HG03039 (cell line): ENCODE results near the gene GTF2I.
"Not testable (repeated sequence)": the region's sequence is repeated elsewhere in the genome, so short reads cannot be mapped to it uniquely, and the experiment has no call there.

ENCODE experiments used
- ATAC-seq: cut with Tn5 transposase; IDR thresholded peaks from one replicate; pipeline ENCODE4 v1.9.1; 2021; ENCODE audit warnings: mild to moderate bottlenecking, moderate library complexity; ENCODE audit not compliant: unreplicated experiment

Gene GTF2I

DNA sequence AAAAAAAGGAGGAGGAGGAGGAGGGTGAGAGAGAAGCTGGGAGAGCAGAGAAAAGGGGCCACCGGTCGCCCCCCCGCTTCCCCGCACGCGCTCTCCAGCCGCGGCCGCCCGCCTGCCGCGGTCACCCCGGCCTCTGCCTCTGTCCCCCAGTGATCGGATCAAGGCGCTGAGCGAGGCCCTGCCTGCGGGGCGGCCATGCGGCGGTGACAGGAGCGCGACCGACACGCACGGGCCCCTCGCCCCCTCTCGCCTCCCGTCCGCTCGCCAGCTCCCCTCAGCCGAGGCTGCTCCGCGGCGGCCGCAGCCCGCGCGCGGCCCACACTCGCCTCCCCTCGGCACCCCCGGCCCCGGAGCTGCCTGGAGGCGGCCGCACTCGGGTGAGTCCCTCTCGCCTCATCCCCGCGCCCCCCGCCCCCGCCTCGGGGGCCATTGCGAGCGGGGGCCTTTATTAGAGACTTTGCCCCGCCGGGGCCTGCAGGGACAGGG is at the start of gene GTF2I:
TSS of gene GTF2I (plus strand) at position 27 of the 486 bp plus-strand sequence. CDS start 31,411 bp downstream, outside the sequence.
- peak; percentile 7 for ATAC-seq

DNA sequence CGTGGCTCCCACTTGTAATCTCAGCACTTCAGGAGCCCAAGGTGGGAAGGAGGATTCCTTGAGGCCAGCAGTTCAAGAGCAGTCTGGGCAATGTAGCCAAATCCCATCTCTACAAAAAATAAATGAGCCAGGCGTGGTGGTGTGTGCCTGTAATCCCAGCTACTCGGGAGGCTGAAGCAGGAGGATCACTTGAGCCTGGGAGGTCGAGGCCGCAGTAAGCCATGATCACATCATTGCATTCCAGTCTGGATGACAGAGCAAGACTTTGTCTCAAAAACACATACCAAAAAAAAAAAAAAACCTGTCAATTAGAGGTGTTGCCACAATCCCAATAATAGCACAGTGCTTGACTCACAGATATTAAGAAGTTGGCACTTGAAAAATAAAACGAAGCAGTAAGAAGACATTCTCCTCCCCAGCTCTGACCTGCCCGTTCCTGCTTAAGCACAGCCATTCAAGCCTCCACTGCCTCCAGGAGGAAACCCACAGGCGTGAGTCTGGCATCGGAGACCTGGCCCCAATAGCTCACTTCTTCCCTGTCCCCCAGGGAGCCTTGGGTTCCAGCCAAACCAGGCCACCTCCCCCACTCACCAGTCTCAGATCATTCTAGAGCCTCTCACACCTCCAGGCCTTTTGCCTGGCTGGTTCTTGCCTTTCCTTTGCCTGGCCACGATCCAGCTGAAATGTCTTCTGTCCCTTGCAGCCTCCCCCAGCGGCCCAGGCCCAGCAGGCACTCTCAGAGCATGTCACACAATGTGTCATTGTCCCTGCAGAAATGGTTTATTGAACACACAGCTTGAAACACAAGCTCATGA is 45.3 kb upstream of the GTF2I start:
- no peak for ATAC-seq

DNA sequence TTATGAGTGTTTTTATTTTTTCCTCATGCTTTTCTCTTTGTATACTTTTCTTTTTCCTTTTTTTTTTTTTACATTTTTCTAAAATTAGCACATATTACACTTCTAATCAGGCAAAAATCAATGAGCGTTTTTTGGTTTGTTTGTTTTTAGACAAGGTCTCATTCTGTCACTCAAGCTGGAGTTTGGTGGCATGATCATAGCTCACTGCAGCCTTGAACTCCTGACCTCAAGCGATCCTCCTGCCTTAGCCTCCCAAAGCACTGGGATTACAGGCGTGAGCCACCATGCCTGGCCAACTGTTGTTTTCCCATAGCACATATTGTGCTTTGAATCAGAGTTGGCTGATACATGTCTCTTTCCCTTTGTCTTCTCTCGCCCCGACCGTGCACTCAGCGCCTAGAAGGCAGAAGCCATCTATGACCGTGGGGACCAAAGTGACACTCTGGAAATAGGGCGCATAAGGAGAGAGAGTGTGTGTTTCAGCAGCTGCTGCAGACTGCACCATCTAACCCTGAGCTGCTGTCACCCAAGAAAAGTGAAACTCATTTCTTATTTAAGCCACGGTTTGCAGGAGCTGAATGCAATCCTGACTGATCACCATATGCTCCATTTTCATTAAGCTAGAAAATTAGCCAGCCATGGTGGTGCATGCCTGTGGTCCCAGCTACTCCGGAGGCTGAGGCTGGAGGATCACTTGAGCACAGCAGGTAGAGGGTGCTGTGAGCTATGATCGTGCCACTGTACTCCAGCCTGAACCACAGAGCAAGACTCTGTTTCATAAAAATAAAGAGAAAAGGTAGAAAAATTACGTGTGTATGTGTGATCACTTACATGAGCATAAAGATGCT is 41.4 kb upstream of the GTF2I start:
- ATAC-seq: no peak

DNA sequence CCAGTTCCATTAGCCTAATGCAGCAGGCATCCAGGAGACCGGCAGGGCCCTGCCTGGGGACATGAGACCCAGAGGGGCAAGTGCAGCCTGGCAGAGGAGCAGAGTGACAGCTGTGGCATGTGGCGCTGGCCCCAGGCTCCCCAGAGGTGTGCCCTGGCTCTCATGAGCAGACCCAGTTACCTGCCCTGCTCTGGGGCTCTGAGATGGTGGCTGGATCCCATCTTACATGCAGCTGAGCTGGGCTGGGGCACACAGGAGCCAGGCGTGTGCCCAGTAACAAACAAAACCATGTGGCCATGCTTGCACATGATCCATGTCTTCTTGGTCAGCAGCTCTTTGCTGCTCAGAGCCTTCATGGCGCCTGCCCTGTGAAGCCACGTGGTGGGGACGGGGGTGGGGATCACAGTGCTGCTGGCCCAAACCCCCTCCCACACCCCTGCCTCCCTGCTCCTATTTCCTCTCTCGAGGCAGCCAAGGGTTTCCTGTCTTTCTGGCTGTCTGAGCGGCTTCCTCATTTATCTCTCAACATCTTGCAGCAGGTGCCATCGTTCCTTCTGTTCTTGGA is 40.3 kb upstream of the GTF2I start:
- no peak for ATAC-seq

DNA sequence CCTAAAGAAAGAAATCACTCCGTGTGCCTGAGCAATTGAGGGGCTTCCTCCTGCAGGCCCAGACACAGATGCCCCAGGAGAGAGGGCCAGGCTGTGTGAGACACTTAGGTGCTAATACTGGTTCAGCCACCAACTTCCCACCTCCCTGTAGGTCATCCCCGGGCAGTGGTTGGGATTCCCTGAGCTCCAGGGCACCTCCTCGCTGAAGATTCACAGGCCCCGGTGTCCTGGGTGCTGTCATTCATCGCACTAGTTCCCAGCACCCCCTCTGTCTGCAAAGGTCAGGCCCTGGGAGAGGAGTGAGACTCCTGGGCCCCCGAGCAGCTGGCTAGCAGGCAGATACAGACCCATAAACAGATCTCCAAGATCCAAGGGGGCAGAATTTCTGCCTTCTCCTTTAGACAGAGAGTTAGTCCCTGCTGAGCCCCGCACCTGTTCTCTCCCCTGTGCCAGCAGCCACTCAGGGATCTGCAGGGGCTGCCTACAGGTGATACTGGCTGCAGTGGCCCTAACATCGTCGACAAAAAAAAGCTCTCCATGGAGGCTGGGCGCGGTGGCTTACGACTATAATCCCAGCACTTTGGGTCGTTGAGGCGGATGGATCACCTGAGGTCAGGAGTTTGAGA is 38.2 kb upstream of the GTF2I start:
- ATAC-seq: no peak

DNA sequence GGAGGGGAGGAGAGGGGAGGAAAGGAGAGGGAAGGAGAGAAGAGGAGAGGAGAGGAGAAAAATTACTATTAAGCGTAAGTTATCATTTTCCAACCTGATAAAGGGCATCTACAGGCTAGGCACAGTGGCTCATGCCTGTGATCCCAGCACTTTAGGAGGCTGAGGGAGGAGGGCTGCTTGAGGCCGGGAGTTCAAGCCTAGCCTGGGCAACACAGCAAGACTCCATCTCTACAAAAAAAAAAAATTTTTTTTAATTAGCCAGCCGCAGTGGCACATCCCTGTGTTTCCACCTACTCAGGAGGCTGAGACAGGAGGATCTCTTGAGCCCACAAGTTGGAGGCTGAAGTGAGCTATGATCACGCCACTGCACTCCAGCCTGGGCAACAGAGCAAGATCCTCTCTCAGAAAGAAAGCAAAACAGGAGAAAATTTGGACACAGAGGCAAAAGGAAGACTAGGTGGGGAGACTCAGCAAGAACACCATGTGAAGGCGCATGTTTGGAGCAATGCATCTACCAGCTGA is 35.2 kb upstream of the GTF2I start:
- no peak for ATAC-seq

DNA sequence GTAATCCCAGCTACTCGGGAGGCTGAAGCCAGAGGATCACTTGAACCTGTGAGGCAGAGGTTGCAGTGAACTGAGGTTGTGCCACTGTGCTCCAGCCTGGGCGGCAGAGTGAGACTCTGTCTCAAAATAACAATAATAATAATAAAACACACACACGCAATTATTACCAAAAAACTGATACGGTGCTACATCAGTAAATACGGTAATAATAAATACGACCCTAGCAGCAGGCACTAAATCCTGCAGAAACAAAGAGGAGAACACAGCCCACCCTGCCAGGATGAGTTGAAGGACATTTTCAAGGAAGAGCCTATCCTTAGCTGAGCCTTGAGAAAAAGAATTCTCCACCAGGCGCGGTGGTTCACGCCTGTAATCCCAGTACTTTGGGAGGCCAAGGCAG is 34.4 kb upstream of the GTF2I start:
- ATAC-seq: no peak

DNA sequence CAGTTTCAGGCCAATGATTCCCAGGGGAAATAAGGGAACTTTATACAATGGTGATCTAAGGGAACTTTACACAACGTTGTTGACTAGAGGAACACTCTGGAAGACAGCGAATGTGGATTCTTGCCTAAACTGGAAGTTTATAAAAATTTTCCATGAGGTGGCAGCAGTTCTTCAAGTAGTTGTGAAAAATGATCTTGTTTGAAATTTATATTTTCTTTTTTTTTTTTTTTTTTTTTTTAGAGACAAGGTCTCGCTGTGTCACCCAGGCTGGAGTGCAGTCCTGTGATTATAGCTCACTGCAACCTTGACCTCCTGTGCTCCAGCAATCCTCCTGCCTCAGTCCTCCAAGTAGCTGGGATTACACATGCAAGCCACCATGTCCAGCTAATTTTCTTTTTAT is 32.1 kb upstream of the GTF2I start:
- no peak for ATAC-seq

DNA sequence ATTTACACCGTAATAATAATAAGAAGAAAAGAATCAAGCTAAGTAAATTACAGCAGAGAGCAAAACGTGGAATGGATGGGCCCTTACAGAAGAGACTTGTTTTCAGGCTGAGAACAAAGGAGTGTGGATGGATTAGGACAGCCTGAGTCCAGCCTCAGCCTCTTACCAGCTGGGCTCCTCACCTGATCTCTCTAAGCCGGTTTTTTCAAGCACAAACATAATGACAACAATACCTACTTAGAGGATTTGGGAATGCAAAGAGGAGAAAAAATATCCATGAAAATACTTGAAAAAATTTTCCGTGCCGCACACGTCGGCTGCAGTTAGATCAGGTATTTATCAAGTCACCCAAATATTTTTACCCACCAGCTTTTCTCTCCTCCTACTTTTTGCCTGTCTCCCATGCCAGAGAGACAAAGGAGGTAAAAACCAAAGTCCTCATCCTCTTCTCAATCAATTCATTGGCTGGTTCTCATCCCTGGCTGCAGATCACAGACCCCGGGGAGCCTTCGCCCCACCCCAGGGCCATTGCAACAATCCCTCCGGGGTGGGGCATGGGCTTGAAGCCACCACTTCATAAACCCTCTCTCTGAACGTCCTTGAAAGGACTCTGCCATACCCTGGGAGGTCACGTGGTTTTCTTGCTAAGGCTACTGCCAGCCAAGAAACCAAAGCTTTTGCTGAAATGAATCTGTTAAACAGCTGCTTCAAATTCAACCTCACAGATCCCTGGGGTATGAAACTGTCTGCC is 29.7 kb upstream of the GTF2I start:
- ATAC-seq: no peak

DNA sequence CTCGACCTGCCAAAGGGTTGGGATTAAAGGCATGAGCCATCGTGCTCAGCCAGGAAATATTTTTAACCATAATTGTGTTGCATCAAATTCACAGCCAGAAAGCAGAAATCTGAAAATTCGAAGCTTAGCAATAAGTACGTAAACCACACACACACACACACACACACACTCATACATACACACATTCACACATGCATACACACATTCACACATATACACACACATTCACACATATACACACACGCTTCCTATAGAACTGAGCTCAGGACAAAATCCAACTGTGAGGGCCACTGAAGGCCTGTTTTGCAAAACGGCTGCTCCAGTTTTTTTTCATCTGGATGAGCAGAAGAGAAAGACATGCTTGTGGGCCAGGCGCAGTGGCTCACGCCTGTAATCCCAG is 25.0 kb upstream of the GTF2I start:
- no peak for ATAC-seq

DNA sequence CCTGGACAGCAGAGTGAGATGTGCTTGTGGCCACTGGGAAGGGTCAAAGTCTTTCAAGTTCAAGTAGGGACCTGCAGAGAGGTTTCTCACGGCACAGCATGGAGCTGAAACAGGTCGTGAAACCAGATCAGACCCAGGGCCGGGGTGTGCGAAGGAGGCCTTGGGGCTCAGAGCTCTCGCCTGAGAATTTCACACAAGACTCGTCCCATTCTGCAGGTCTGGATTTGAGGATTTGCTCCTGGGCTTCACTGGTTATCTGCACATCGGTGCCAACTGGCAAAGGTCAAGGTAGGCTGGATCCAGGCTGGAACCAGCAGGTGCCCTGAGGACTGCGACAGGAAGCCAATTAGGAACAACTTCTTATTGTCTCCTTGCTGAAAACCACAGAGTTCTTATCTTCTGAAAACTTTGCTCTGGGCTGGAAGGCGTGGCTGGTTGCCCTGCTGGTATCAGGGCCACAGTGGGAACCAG is 24.0 kb upstream of the GTF2I start:
- ATAC-seq: no peak

DNA sequence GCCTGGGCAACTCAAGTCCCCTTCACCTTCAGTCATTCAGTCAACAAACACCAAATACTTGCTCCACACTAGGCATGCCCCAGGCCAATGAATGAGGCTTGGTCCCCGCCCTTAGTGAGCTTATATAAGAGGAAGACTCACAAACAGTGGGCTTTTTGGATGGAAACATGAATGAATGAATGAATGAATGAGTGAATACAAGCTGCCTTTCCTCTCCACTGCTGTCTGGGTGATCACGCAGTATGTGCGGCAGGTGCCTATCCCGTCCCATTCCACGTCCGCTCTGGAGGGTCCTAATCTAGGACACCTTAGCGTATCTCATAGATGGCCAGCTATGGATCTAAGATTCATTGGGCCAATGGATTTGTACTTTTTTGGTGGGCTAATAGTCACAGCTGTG is 19.8 kb upstream of the GTF2I start:
- ATAC-seq: no peak

DNA sequence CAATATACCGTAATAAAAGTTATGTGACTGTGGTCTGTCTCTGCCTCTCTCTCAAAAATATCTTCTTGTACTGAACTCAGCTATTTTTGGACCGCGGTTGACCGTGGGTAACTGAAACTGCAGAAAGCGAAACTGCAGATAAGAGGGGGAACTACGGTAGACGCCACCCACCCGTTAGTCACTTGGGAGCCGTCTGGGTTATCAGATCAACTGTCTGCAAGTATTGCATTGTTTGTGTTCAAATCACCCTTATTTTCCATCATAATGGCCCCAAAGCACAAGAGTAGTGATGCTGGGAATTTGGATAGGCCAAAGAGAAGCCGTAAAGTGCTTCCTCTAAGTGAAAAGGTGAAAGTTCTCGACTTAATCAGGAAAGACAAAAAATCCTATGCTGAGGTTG is 7.5 kb upstream of the GTF2I start:
- ATAC-seq: peak; percentile 81

DNA sequence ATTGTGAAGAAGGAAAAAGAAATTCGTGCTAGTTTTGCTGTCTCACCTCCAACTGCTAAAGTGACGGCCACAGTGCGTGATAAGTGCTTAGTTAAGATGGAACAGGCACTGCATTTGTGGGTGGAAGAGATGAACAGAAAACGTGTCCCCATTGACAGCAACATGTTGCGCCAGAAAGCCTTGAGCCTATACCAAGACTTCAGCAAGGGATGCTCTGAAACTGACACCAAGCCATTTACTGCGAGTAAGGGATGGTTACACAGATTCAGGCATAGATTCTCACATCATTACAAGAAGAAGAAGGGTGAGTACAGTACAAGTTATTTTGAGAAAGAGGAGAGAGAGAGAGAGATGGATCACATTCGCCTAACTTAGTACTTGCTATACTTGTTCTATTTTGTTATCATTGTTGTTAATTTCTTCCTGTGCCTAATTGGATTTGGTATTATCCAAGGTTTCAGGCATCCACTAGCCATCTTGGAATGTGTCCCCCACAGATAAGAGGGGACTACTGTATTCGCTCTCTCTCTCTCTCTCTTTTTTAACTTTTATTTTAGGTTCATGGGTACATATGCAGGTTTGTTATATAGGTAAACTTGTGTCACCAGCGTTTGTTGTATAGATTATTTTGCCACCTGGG is 6.9 kb upstream of the GTF2I start:
- ATAC-seq: peak; percentile 42

DNA sequence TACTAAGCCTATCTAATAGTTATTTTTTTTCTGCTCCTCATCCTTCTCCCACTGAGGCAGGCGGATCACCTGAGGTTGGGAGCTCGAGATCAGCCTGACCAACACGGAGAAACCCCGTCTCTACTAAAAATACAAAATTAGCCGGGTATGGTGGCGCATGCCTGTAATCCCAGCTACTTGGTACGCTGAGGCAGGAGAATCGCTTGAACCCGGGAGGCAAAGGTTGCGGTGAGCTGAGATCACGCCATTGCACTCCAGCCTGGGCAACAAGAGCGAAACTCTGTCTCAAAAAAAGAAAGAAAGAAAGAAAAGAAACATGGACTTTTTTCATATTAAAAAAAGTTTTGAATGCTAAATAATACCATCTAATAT is 6.4 kb upstream of the GTF2I start:
- not testable (repeated sequence) for ATAC-seq

DNA sequence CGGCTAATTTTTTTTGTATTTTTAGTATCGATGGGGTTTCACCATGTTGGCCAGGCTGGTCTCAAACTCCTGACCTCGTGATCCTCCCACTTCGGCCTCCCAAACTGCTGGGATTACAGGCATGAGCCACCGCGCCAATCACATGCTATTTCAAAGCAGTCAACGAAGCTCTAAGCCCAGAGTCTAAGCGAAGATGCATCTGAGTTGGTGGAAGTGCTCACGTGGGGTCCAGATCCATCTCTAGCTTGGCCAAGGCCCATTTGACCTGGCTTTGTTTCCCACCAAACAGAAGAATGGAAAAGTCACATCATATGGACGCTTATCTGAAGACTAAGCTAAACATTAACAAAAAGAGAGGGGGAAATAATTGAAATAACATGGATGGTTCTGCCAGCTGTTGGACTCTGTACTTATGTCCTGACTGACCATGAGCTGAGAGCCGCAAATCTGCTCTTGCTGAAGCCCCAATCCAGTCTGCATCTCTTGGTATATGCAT is 3.8 kb upstream of the GTF2I start:
- ATAC-seq: no peak

DNA sequence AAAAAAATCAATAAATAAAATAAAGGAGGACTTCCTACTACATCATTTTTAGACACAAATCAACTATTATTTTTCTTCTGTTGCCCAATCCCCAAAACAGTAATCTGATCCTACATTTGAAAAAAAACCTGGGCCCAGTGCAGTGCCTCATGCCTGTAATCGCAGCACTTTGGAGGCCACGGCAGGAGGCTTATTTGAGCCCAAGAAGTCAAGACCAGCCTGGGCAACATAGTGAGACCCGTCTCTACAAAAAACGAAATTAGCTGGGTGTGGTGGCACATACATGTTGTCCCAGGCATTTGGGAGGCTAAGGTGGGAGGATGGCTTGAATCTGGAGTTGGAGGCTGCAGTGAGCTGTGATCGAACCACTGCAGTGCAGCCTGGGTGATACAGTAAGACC is 2.7 kb upstream of the GTF2I start:
- no peak for ATAC-seq

DNA sequence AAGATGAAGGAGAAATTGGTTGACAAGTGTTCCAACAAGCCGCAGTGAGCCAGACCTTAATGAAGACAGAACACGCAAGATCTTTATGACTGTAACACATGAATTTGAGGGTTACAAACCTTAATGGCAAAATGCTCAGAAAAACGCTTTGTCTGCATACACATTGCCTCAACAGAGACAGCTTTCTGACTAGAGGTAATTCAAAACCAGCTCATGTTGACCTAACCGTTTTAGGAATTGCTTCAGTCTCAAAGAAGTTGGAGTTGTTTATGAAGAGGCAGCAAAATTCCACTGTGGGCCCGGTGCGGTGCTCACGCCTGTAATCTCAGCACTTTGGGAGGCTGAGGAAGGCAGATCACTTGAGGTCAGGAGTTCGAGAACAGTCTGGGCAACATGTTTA is 2.2 kb upstream of the GTF2I start:
- ATAC-seq: no peak

DNA sequence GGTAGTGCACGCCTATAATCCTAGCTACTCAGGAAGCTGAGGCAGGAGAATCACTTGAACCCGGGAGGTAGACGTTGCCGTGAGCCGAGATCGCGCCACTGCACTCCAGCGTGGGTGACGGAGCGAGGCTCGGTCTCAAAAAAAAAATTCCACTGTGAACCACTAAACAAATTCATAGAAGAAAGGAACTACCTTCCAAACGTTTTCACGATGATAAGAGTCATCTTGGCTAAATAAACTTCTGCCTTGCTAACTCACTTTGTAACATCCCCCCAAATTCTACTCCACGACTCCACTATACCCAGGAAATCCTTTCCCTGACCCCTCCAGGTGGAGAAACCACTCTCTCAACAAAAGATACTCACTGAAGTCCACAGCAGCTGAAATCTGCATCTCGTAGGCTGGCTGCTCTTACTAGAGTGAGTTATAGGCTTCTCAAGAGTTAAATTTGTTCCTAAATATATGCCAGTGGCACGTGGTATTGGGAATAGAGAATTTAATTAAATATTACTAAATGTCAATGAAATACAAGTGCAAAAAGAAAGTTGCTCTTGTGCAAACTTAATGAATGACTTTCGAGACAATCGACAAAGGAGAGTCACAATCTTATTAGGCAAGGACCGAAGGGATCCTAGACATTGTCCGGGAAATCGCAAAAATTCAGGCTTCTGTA is 1.6 kb upstream of the GTF2I start:
- no peak for ATAC-seq
